B cell (primary cell): ENCODE measurements around the gene LAMB1. TPM values are rescaled to one million over a fixed set of nuclear protein-coding genes. Genes with fewer than 3 reads are reported as not detected.

Experiments
- ATAC-seq: fragments of 200-7000 bp; cut with Tn5 transposase; one replicate; pipeline ENCODE4 v1.10.0; 2021; ENCODE audit warnings: low read depth, mild to moderate bottlenecking, moderate number of reproducible peaks, moderate library complexity
- CTCF ChIA-PET: fragments of 350-600 bp; sonication (Branson Sonifier 250); formaldehyde crosslinking; loops from one replicate; lab custom pipeline; 2021; ENCODE audit warnings: antibody characterized with exemption, inconsistent platforms; lab: Charles Lee
- POLR2A ChIA-PET: fragments of 350-600 bp; sonication (Branson Sonifier 250); formaldehyde crosslinking; loops from one replicate; lab custom pipeline; 2021; ENCODE audit warnings: antibody characterized with exemption; lab: Charles Lee
- DNase-seq: peaks from one replicate; pipeline ENCODE4 v3.0.0; 2013
- H2AFZ ChIP-seq: 2 replicates; pipeline ENCODE4 v1.6.1; 2012; ENCODE audit warnings: mild to moderate bottlenecking, low read depth, low read length; ENCODE audit not compliant: insufficient read depth, poor library complexity, severe bottlenecking
- H3K27ac ChIP-seq, 2 donors: 1 replicate in 1 of 2; 2 replicates in 1 of 2; pipeline ENCODE4 v1.5.1; 2012 to 2013; ENCODE audit warnings: low read length in 2 of 2, mild to moderate bottlenecking in 2 of 2, moderate library complexity in 1 of 2
- H3K27me3 ChIP-seq, 4 experiments: fragments of 200-600 bp in 1 of 4; sonication (generic) in 1 of 4; replicated peaks in 1 of 4; 1 replicate in 2 of 4; 2 replicates in 2 of 4; pipeline versions ENCODE4 v1.6.1 to v1.7.0; 2013 to 2016; ENCODE audit warnings: low read length in 3 of 4, mild to moderate bottlenecking in 2 of 4, mixed read lengths in 1 of 4, moderate library complexity in 1 of 4; ENCODE audit not compliant: insufficient read depth in 4 of 4, control insufficient read depth in 3 of 4; ENCODE audit errors: control extremely low read depth in 1 of 4
- H3K36me3 ChIP-seq, 2 experiments: replicated peaks in 1 of 2; 1 replicate in 1 of 2; 2 replicates in 1 of 2; pipeline versions ENCODE4 v1.6.1 to v1.7.1; 2013; ENCODE audit warnings: low read length in 1 of 2; ENCODE audit not compliant: insufficient read depth in 2 of 2, control insufficient read depth in 1 of 2; ENCODE audit errors: control extremely low read depth in 1 of 2, extremely low read depth in 1 of 2
- H3K4me1 ChIP-seq, 2 donors: fragments of 200-600 bp in 1 of 2; sonication (generic) in 1 of 2; 1 replicate in 1 of 2; 2 replicates in 1 of 2; pipeline versions ENCODE4 v1.5.1 to v1.6.1; 2013 to 2017; ENCODE audit warnings: low read length in 2 of 2; ENCODE audit not compliant: control insufficient read depth in 2 of 2, insufficient read depth in 2 of 2
- H3K4me2 ChIP-seq: replicated peaks from 2 replicates; pipeline ENCODE3; 2012; ENCODE audit warnings: mild to moderate bottlenecking, low read depth, low read length; ENCODE audit not compliant: poor library complexity, severe bottlenecking
- H3K4me3 ChIP-seq, 5 experiments: fragments of 200-600 bp in 1 of 5; sonication (generic) in 1 of 5; 1 replicate in 3 of 5; 2 replicates in 2 of 5; pipeline versions ENCODE4 v1.5.1 to v1.7.0; 2011 to 2016; ENCODE audit warnings: low read length in 4 of 5, mild to moderate bottlenecking in 4 of 5, low read depth in 2 of 5, control low read depth in 1 of 5, moderate library complexity in 1 of 5; ENCODE audit not compliant: insufficient read depth in 1 of 5; ENCODE audit errors: control extremely low read depth in 1 of 5, extremely low read depth in 1 of 5
- H3K79me2 ChIP-seq: fragments of 200-600 bp; sonication (generic); one replicate; pipeline ENCODE4 v1.6.0; 2016; ENCODE audit warnings: low read length; ENCODE audit not compliant: control insufficient read depth, insufficient read depth
- H3K9ac ChIP-seq: fragments of 200-600 bp; sonication (generic); 2 replicates; pipeline ENCODE4 v1.6.1; 2017; ENCODE audit warnings: mild to moderate bottlenecking, low read length, moderate library complexity
- H3K9me3 ChIP-seq, 3 donors: one replicate each; pipeline versions ENCODE4 v1.6.1 to v1.7.1; 2013; ENCODE audit warnings: low read length in 2 of 3; ENCODE audit not compliant: control insufficient read depth in 2 of 3, insufficient read depth in 1 of 3; ENCODE audit errors: control extremely low read depth in 1 of 3
- H4K20me1 ChIP-seq: 2 replicates; pipeline ENCODE4 v1.6.0; 2012; ENCODE audit warnings: mild to moderate bottlenecking, low read length; ENCODE audit not compliant: insufficient read depth, control insufficient read depth, poor library complexity, severe bottlenecking
- H3K27ac Mint-ChIP-seq: one replicate; pipeline ENCODE4 v1.8.0; 2021; ENCODE audit warnings: mixed read lengths
- H3K27me3 Mint-ChIP-seq: one replicate; pipeline ENCODE4 v1.8.0; 2021; ENCODE audit warnings: mixed read lengths
- H3K4me1 Mint-ChIP-seq: one replicate; pipeline ENCODE4 v1.8.0; 2021; ENCODE audit warnings: mixed read lengths
- H3K4me3 Mint-ChIP-seq: one replicate; pipeline ENCODE4 v1.8.0; 2021; ENCODE audit warnings: mixed read lengths
- H3K9me3 Mint-ChIP-seq: one replicate; pipeline ENCODE4 v1.8.0; 2022; ENCODE audit warnings: mixed read lengths; ENCODE audit not compliant: insufficient read depth
- EZH2 ChIP-seq: IDR thresholded peaks from 2 replicates; pipeline ENCODE4 v1.6.1; 2012; ENCODE audit warnings: borderline replicate concordance, low read depth, mild to moderate bottlenecking, moderate library complexity, low read length; ENCODE audit not compliant: insufficient read depth, poor library complexity, severe bottlenecking
- WGBS: methylation state at CpG from one replicate; pipeline ENCODE4 v1.1.5; 2013; ENCODE audit warnings: missing lambda C conversion rate; ENCODE audit not compliant: insufficient coverage; 5-methylcytosine and 5-hydroxymethylcytosine counted together
- intact Hi-C: fragments of 100-400 bp; cut with micrococcal nuclease; formaldehyde crosslinking; loops from one replicate; pipeline ENCODE4 v1.10.0; 2022
- polyA plus RNA-seq: library from polyadenylated mRNA; depleted of rRNA; stranded (reverse); fragments of >200 nt; gene quantifications from 2 replicates; pipeline ENCODE4 v1.2.3, GENCODE V29; 2012
- total RNA-seq, 2 donors: library from RNA; stranded (reverse); fragments of 120-200 nt in 1 of 2; gene quantifications; 1 replicate in 1 of 2; 2 replicates in 1 of 2; pipeline versions ENCODE4 v1.2.3 to v1.2.4, GENCODE V29; 2013 to 2022
- TF ChIP-seq, protein P1 (sequence below): fragments of 200-600 bp; IDR thresholded peaks from one replicate; pipeline ENCODE4 v1.8.0; 2022; ENCODE audit warnings: antibody characterized with exemption, mild to moderate bottlenecking

LAMB1 gene
- total and polyA plus RNA-seq, 2 donors (not counting 1 experiment from before 2014, with no cell fraction given), result not detected

DNA sequence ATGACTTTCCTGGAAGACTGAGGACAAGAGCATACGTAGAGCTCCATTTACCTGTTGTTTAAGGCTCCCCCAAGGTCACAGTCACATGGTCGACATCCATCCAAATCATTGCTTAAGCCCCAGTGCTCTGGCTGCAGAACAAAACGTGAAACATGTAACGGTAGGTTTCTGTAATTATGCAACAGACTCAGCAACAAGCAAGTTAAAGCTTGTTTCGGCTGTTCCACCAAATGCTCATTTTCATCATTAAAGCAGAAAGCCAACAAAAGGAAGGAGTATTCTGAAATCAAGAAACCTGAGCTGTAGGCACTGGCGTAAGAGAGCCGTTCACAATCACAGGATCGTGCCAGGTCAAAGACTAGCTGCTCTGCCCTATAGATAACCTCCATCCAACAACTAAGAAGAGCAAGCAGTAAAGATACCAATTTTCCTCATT is 30.0 kb downstream of the LAMB1 start:
- POLR2A ChIA-PET, result no interaction called here
- Histone ChIP-seq H3K9ac (no peak overlapping the region), H3K36me3 (no peaks in the 10 kb centered on the region), H3K79me2 (no peaks in the 10 kb centered on the region), H3K4me1 (no peaks in the 10 kb centered on the region), H2AFZ (no peak overlapping the region), H3K4me2 (no peak overlapping the region), H3K9me3 (no peaks in the 10 kb centered on the region), H3K27me3 (peaks cover 0 to 5% (median under 1%) of the 10 kb centered on the region in 4 experiments), H3K4me3 (no peak overlapping the region), H4K20me1 (no peaks in the 10 kb centered on the region), H3K27ac (no peak overlapping the region)
- Mint-ChIP-seq H3K4me1 (no peaks in the 10 kb centered on the region), H3K4me3 (no peak overlapping the region), H3K27ac (no peak overlapping the region), H3K27me3 (peaks cover 25% of the 10 kb centered on the region), H3K9me3 (no peaks in the 10 kb centered on the region)
- WGBS, result 97% methylated on average over 7 of the region's 8 CpGs
- no peak for TF ChIP-seq EZH2
- TF ChIP-seq, protein P1, sequence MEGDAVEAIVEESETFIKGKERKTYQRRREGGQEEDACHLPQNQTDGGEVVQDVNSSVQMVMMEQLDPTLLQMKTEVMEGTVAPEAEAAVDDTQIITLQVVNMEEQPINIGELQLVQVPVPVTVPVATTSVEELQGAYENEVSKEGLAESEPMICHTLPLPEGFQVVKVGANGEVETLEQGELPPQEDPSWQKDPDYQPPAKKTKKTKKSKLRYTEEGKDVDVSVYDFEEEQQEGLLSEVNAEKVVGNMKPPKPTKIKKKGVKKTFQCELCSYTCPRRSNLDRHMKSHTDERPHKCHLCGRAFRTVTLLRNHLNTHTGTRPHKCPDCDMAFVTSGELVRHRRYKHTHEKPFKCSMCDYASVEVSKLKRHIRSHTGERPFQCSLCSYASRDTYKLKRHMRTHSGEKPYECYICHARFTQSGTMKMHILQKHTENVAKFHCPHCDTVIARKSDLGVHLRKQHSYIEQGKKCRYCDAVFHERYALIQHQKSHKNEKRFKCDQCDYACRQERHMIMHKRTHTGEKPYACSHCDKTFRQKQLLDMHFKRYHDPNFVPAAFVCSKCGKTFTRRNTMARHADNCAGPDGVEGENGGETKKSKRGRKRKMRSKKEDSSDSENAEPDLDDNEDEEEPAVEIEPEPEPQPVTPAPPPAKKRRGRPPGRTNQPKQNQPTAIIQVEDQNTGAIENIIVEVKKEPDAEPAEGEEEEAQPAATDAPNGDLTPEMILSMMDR, result no peak
- DNase-seq, result no peak
- no peak for ATAC-seq
- intact Hi-C loops, result no loop called here
- CTCF ChIA-PET, result no interaction called here

GRCh38 chr7:107972075-107972482 is 30.9 kb downstream of the LAMB1 start:
- H3K4me3 Mint-ChIP-seq, result no peak overlapping the region
- POLR2A ChIA-PET, result no interaction called here

More at GRCh38 chr7:107972075-107972482, 30.9 kb downstream of the LAMB1 start:
- Histone ChIP-seq H2AFZ (no peak overlapping the region), H3K9me3 (no peaks in the 10 kb centered on the region), H3K27ac (no peak overlapping the region), H3K4me1 (no peaks in the 10 kb centered on the region), H3K4me3 (no peak overlapping the region), H3K9ac (no peak overlapping the region), H4K20me1 (no peaks in the 10 kb centered on the region), H3K4me2 (no peak overlapping the region), H3K36me3 (no peaks in the 10 kb centered on the region), H3K79me2 (no peaks in the 10 kb centered on the region), H3K27me3 (peaks cover 0 to 5% (median 0%) of the 10 kb centered on the region in 4 experiments)
- intact Hi-C loops, result no loop called here
- DNase-seq (no peak), ATAC-seq (no peak)
- Mint-ChIP-seq H3K27me3 (peaks cover 20% of the 10 kb centered on the region), H3K27ac (no peak overlapping the region), H3K9me3 (no peaks in the 10 kb centered on the region), H3K4me1 (no peaks in the 10 kb centered on the region)
- WGBS, result no CpG with 5 or more reads among the region's 4 CpGs
- TF ChIP-seq EZH2, result no peak
- TF ChIP-seq, protein P1, result no peak
- CTCF ChIA-PET, result no interaction called here
